ENCODE measurements around the gene NR5A2. TPM values are rescaled to one million over a fixed set of nuclear protein-coding genes. Genes with fewer than 3 reads are reported as not detected.

The NR5A2 gene
- total RNA-seq, 1 donor from 2014 or later: 0.07 TPM

DNA sequence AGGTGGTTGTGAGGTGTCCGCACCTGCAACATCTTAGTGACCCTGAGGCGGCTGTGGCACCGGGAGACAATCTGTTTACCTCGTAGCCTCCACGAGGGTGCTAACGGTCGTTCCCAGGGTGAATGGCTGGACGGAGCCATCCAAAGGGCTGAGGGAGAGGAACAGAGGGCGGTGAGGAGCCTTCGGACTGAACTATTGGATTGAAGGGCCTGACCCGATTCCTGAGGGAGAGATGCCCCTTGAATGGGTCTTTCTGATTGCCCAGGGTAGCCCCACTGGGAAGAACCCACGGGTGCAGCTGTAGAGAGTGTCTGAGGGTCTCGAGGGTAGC is 2.3 kb downstream of the NR5A2 start:
- TF ChIP-seq, protein P1, sequence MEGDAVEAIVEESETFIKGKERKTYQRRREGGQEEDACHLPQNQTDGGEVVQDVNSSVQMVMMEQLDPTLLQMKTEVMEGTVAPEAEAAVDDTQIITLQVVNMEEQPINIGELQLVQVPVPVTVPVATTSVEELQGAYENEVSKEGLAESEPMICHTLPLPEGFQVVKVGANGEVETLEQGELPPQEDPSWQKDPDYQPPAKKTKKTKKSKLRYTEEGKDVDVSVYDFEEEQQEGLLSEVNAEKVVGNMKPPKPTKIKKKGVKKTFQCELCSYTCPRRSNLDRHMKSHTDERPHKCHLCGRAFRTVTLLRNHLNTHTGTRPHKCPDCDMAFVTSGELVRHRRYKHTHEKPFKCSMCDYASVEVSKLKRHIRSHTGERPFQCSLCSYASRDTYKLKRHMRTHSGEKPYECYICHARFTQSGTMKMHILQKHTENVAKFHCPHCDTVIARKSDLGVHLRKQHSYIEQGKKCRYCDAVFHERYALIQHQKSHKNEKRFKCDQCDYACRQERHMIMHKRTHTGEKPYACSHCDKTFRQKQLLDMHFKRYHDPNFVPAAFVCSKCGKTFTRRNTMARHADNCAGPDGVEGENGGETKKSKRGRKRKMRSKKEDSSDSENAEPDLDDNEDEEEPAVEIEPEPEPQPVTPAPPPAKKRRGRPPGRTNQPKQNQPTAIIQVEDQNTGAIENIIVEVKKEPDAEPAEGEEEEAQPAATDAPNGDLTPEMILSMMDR (IDR thresholded peaks at IDR 0.05): no peak
- Mint-ChIP-seq H3K4me3 (no peak overlapping the region), H3K9me3 (no peaks in the 10 kb centered on the region), H3K36me3 (ENCODE audit: low read depth) (no peaks in the 10 kb centered on the region), H3K27ac (no peak overlapping the region), H3K4me1 (peaks cover 14% of the 10 kb centered on the region), H3K27me3 (peaks cover 47% of the 10 kb centered on the region)
- CTCF ChIA-PET: no interaction called here
- intact Hi-C loops (cut with micrococcal nuclease): loop anchor here (5.0 kb wide), 1 partner anchor 52 kb away; no protein-coding TSS in a partner anchor
- POLR2A ChIA-PET: no interaction called here
- no peak for DNase-seq
- ATAC-seq (ENCODE audit: low read depth): no peak

DNA sequence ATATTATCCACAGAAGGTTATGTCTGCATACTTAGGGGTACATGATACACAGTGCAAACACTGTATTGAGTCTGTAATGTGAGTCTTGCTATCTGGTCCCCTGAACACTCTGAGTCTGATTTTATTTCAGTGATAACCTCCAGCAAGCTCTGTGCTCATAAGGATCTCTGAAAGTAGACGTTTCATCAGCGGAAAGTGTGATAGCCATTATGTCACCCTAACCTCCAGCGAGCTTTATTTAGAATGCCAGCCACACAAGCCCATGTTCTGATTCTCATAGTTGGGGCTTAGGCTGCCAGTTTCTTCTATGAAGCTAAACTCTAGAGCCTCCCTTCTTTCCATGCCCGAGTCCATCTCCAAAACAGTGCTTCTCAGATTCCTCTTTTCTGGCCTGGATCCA is 3.3 kb downstream of the NR5A2 start:
- ChIA-PET CTCF (interaction anchor here (0.7 kb wide), 1 partner anchor 367 kb away, joined by 3 read pairs; no protein-coding TSS in a partner anchor), POLR2A (no interaction called here)
- no peaks in the 10 kb centered on the region for H3K36me3 Mint-ChIP-seq (ENCODE audit: low read depth)
- H3K4me3 Mint-ChIP-seq: no peak overlapping the region
- H3K27ac Mint-ChIP-seq: no peak overlapping the region
- no peak for DNase-seq
- H3K4me1 Mint-ChIP-seq: peaks cover 14% of the 10 kb centered on the region
- H3K27me3 Mint-ChIP-seq: peaks cover 41% of the 10 kb centered on the region
- TF ChIP-seq, protein P1 (IDR thresholded peaks at IDR 0.05): no peak
- H3K9me3 Mint-ChIP-seq: no peaks in the 10 kb centered on the region
- intact Hi-C loops (cut with micrococcal nuclease): no loop called here
- no peak for ATAC-seq (ENCODE audit: low read depth)

DNA sequence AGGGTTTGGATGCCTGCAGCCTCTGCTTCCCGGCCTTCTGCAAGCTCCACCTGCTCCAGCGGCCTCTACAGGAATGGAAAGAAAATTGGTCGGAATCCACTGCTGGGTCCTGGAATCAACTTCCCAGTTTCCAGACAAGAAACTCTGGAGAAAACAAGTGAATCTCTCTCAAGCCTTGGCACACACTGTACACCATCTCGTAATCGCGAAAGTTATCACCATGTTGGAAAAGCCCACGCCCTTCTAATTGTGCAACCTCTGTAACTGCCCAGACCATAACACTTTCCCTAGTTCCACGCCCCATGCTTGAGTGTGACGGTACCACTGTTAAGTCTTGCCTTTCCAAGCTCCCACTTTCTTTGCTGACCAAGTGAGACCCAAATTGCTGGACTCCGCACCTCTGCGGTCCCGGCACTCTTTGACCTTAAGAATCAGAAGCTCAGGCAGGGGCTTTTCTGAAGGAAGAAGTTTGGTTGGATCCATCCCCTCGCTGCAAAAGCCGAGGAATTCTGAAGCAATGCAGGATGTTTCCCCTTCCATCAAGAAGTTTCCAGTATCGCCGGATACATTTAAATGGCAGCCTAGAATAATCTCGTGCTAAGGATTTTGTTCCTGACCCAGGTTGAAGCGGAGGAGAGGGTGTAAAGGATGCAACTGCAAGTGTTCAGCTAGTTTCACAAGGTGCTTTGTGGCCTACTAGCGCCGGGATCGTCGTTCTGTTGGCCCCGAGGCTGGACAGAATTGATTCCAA is 6.2 kb downstream of the NR5A2 start:
- intact Hi-C loops (cut with micrococcal nuclease): loop anchor here (1.0 kb wide), 1 partner anchor 9 kb away; no protein-coding TSS in a partner anchor
- CTCF ChIA-PET: no interaction called here
- POLR2A ChIA-PET: no interaction called here

DNA sequence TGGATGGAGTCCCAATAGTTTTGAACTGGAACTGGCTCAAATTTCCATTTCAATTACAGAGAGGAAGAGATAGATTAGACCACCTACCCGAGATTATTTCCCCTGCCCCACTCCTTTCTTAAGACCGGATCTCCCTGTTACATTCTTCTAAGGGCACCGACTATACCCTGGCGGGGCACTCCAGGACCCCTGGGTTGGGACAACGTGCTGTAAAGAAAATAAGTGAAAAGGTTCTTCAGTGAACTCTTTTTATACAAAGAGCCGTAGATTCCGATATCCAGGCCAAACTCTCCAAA is 6.7 kb downstream of the NR5A2 start:
- intact Hi-C loops (cut with micrococcal nuclease): no loop called here
- peaks cover 51% of the 10 kb centered on the region for H3K27me3 Mint-ChIP-seq

More for the DNA sequence above, 6.2 kb downstream of the NR5A2 start:
- H3K36me3 Mint-ChIP-seq (ENCODE audit: low read depth): no peaks in the 10 kb centered on the region
- H3K27ac Mint-ChIP-seq: no peak overlapping the region
- peaks cover 52% of the 10 kb centered on the region for H3K27me3 Mint-ChIP-seq
- H3K9me3 Mint-ChIP-seq: no peaks in the 10 kb centered on the region
- peaks cover 17% of the 10 kb centered on the region for H3K4me1 Mint-ChIP-seq
- no peak overlapping the region for H3K4me3 Mint-ChIP-seq
- ATAC-seq (ENCODE audit: low read depth) (no peak), DNase-seq (no peak)
- TF ChIP-seq, protein P1 (IDR thresholded peaks at IDR 0.05): no peak

DNA sequence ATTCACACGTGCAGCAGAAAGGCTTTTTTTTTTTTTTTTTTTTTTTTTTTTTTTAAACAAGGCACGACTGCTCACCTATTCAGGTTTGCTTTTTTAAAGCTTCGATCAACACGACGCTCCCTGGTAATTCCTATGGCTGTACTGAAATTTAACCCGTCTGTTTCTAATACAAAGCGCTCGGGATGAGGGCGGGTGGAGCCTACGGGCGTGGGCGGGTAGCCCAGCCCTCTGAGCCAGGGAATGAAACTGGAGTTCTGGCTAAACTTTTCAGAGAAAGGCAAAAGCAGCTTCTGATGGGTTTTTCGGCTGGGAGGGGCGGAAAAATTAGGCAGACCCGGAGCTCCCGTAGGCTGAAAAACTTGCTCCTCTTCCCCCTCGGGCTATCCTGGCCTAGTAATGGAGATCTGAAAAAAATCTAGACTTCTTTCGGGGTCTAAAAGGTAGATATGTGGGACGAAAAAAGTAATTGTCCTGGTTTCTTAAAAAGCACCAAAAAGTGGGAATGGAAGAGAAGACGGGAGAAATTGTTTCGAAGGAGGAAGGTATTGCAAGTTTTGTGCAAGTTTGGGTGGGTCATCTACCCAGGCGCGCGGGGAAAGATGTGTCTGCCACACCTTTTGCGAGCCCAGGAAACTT is 7.4 kb downstream of the NR5A2 start:
- ATAC-seq (ENCODE audit: low read depth): no peak
- no peak for DNase-seq
- Mint-ChIP-seq H3K36me3 (ENCODE audit: low read depth) (no peaks in the 10 kb centered on the region), H3K4me1 (peaks cover 14% of the 10 kb centered on the region), H3K27me3 (peaks cover 46% of the 10 kb centered on the region), H3K27ac (no peak overlapping the region), H3K9me3 (no peaks in the 10 kb centered on the region), H3K4me3 (no peak overlapping the region)
- TF ChIP-seq, protein P1 (IDR thresholded peaks at IDR 0.05): no peak
- intact Hi-C loops (cut with micrococcal nuclease): loop anchor here (5.0 kb wide), 1 partner anchor 452 kb away; no protein-coding TSS in a partner anchor
- ChIA-PET CTCF (no interaction called here), POLR2A (no interaction called here)

More for the DNA sequence above, 6.7 kb downstream of the NR5A2 start:
- Mint-ChIP-seq H3K27ac (no peak overlapping the region), H3K9me3 (no peaks in the 10 kb centered on the region), H3K4me3 (no peak overlapping the region), H3K4me1 (peaks cover 18% of the 10 kb centered on the region), H3K36me3 (ENCODE audit: low read depth) (no peaks in the 10 kb centered on the region)
- POLR2A ChIA-PET: no interaction called here
- CTCF ChIA-PET: no interaction called here
- ATAC-seq (ENCODE audit: low read depth) (no peak), DNase-seq (no peak)
- TF ChIP-seq, protein P1 (IDR thresholded peaks at IDR 0.05): no peak

All from activated B cell treated with CpG ODN at 0.5 μM for 24 hours (primary cell).